G401.6 (cell line): Measurements from ENCODE around the gene KIF26A.

Experiments used
- FAIRE-seq: peaks from 2 replicates; lab custom pipeline; 2012; peaks lifted over from hg19 to GRCh38; lab: Jason Lieb, UNC

The KIF26A gene

GRCh38 chr14:104101651-104102281, 36.6 kb upstream of the KIF26A start:
- no peak for FAIRE-seq

GRCh38 chr14:104102282-104102914, 36.0 kb upstream of the KIF26A start:
- FAIRE-seq: no peak

GRCh38 chr14:104103061-104103445, 35.3 kb upstream of the KIF26A start:
- no peak for FAIRE-seq

- no peak for FAIRE-seq
Measured at GRCh38 chr14:104103446-104104075, 34.8 kb upstream of the KIF26A start.

- FAIRE-seq: no peak
Measured at GRCh38 chr14:104104076-104104901, 34.1 kb upstream of the KIF26A start.

- FAIRE-seq: no peak
Measured at GRCh38 chr14:104105071-104105821, 33.1 kb upstream of the KIF26A start.

- FAIRE-seq: no peak
Measured at GRCh38 chr14:104105822-104106470, 32.4 kb upstream of the KIF26A start.

GRCh38 chr14:104106471-104106991, 31.9 kb upstream of the KIF26A start:
- FAIRE-seq: no peak

- FAIRE-seq: no peak
Measured at GRCh38 chr14:104107101-104107581, 31.2 kb upstream of the KIF26A start.

- FAIRE-seq: no peak
Measured at GRCh38 chr14:104107611-104108569, 30.5 kb upstream of the KIF26A start.

- no peak for FAIRE-seq
Measured at GRCh38 chr14:104108570-104109541, 29.5 kb upstream of the KIF26A start.

- FAIRE-seq: no peak
Measured at GRCh38 chr14:104109731-104110361, 28.5 kb upstream of the KIF26A start.

- no peak for FAIRE-seq
Measured at GRCh38 chr14:104110491-104111209, 27.7 kb upstream of the KIF26A start.

GRCh38 chr14:104111301-104112112, 26.9 kb upstream of the KIF26A start:
- FAIRE-seq: no peak

GRCh38 chr14:104112113-104112505, 26.3 kb upstream of the KIF26A start:
- FAIRE-seq: no peak
